Activated gamma-delta T cell treated with anti-CD3 and anti-CD28 coated beads, Interleukin-2, amount 50 U/mL, for 16 hours (primary cell): Measurements from ENCODE around the gene DPPA3.
"Not testable (repeated sequence)": the region's sequence is repeated elsewhere in the genome, so short reads cannot be mapped to it uniquely, and the experiment has no call there.

Experiments used
- DNase-seq: peaks from one replicate; pipeline ENCODE4 v3.0.0-alpha.2; 2020; ENCODE audit warnings: low read depth

DPPA3 gene

GRCh38 chr12:7711133-7711532, at the start of gene DPPA3:
Gene DPPA3 (plus strand): TSS chr12:7711433. CDS start chr12:7711571, 138 bp downstream.
- DNase-seq, result no peak

- no peak for DNase-seq
These were observed 49.5 kb upstream of the DPPA3 start for GRCh38 chr12:7661741-7662140.

- no peak for DNase-seq
These were observed 44.6 kb upstream of the DPPA3 start for GRCh38 chr12:7666595-7666994.

- no peak for DNase-seq
These were observed 44.1 kb upstream of the DPPA3 start for GRCh38 chr12:7667125-7667524.

GRCh38 chr12:7668171-7668570, 43.1 kb upstream of the DPPA3 start:
- DNase-seq, result no peak

- DNase-seq, result not testable (repeated sequence)
These were observed 35.8 kb upstream of the DPPA3 start for GRCh38 chr12:7675455-7675854.

GRCh38 chr12:7677432-7677888, 33.8 kb upstream of the DPPA3 start:
- DNase-seq, result not testable (repeated sequence)

GRCh38 chr12:7678744-7679143, 32.5 kb upstream of the DPPA3 start:
- DNase-seq, result no peak

GRCh38 chr12:7679251-7680045, 31.8 kb upstream of the DPPA3 start:
- DNase-seq, result no peak

- no peak for DNase-seq
These were observed 29.7 kb upstream of the DPPA3 start for GRCh38 chr12:7681535-7681934.

- DNase-seq, result no peak
These were observed 17.4 kb upstream of the DPPA3 start for GRCh38 chr12:7693793-7694192.

- no peak for DNase-seq
These were observed 16.5 kb upstream of the DPPA3 start for GRCh38 chr12:7694556-7695236.

GRCh38 chr12:7695237-7695560, 16.0 kb upstream of the DPPA3 start:
- DNase-seq, result no peak

- no peak for DNase-seq
These were observed 15.6 kb upstream of the DPPA3 start, which contains the start of gene GDF3 for GRCh38 chr12:7695566-7696197. Gene GDF3 (minus strand): TSS chr12:7695775. CDS start chr12:7695728, 47 bp downstream.

GRCh38 chr12:7705846-7706245, 5.4 kb upstream of the DPPA3 start:
- DNase-seq, result no peak

GRCh38 chr12:7709969-7710675, 1.1 kb upstream of the DPPA3 start:
- no peak for DNase-seq

GRCh38 chr12:7712841-7713442, 1.7 kb downstream of the DPPA3 start:
- no peak for DNase-seq

- DNase-seq, result no peak
These were observed 5.1 kb downstream of the DPPA3 start for GRCh38 chr12:7716381-7716780.

- DNase-seq, result no peak
These were observed 8.9 kb downstream of the DPPA3 start for GRCh38 chr12:7719946-7720730.

- no peak for DNase-seq
These were observed 12.7 kb downstream of the DPPA3 start for GRCh38 chr12:7723926-7724325.

GRCh38 chr12:7729746-7730145, 18.5 kb downstream of the DPPA3 start:
- no peak for DNase-seq
